Ovary (tissue), 9 donors: ENCODE data around the gene PLEKHH2. TPM values are rescaled to one million over a fixed set of nuclear protein-coding genes. Genes with fewer than 3 reads are reported as not detected.

Experiments
- DNase-seq, 5 donors: peaks; one replicate each; pipeline ENCODE4 v3.0.0-alpha.2; 2019 to 2020
- H3K27ac ChIP-seq, 2 donors: fragments of 200-600 bp; one replicate each; pipeline versions ENCODE4 v1.5.1 to v1.8.0; 2019 to 2022
- H3K27me3 ChIP-seq: fragments of 200-600 bp; one replicate; pipeline ENCODE4 v1.8.0; 2022
- H3K36me3 ChIP-seq: fragments of 200-600 bp; sonication (generic); one replicate; pipeline ENCODE4 v1.5.1; 2019
- H3K4me1 ChIP-seq: one replicate; pipeline ENCODE4 v1.8.1; 2013; ENCODE audit warnings: mild to moderate bottlenecking, moderate library complexity; ENCODE audit not compliant: insufficient read depth
- H3K4me3 ChIP-seq: fragments of 200-600 bp; sonication (generic); one replicate; pipeline ENCODE4 v1.5.1; 2017
- H3K9me3 ChIP-seq, 2 donors: fragments of 200-600 bp in 1 of 2; sonication (generic) in 1 of 2; one replicate each; pipeline versions ENCODE4 v1.5.1 to v1.8.1; 2013 to 2019; ENCODE audit warnings: mild to moderate bottlenecking in 1 of 2, moderate library complexity in 1 of 2
- CTCF ChIP-seq, 3 donors: fragments of 450-650 bp in 2 of 3; fragments of 200-600 bp in 1 of 3; IDR thresholded peaks; one replicate each; pipeline versions ENCODE4 v1.5.1 to v1.8.0; 2016 to 2022; ENCODE audit warnings: antibody characterized with exemption in 3 of 3, mild to moderate bottlenecking in 1 of 3
- EP300 ChIP-seq: sonication (generic); formaldehyde crosslinking; IDR thresholded peaks from one replicate; pipeline ENCODE4 v1.6.1; 2017; ENCODE audit warnings: antibody characterized with exemption
- POLR2A ChIP-seq: fragments of 450-650 bp; IDR thresholded peaks from one replicate; pipeline ENCODE4 v1.6.1; 2017; ENCODE audit warnings: antibody characterized with exemption, mild to moderate bottlenecking, moderate library complexity
- WGBS, 3 donors: extraction: QIAGEN DNeasy Blood & Tissue Kit in 1 of 3; methylation state at CpG; one replicate each; pipeline versions ENCODE4 v1.1.5 to v1.1.7; 2013 to 2017; 5-methylcytosine and 5-hydroxymethylcytosine counted together
- intact Hi-C, 4 donors: fragments of 100-400 bp; cut with DNase I; formaldehyde crosslinking; loops; one replicate each; pipeline versions ENCODE4 v1.11.0 to v1.15.1; 2022 to 2023
- polyA plus RNA-seq, 2 donors: library from polyadenylated mRNA; stranded (reverse); fragments of 200-250 nt in 1 of 2; fragments of 350-450 nt in 1 of 2; fragmentation: Illumina TruSeq in 1 of 2; extraction: RNeasy Lipid Tissue Mini Kit (QIAGEN cat#74804) in 1 of 2; gene quantifications; one replicate each; pipeline ENCODE4 v1.2.3, GENCODE V29; 2013 to 2014
- total RNA-seq, 7 donors: library from RNA; depleted of rRNA in 2 of 7; stranded (reverse); fragments of >200 nt in 2 of 7; fragmentation: NEBNext Ultra II Directional in 3 of 7; extraction: Animal tissue kit (Norgen Biotek cat#: 25700) in 3 of 7; gene quantifications; one replicate each; pipeline versions ENCODE4 v1.1.0 to v1.2.4, GENCODE V29; 2016 to 2023
- donor health status: DM: no; HTN: no; CAD: no; lungs with moderate emphysema.
- donor health status: DM: no; HTN: no; CAD: no.
- donor health status: Bipolar disorder and iron deficiency.
- donor health status: DM: yes; HTN: yes; CAD: no.
- donor health status: DM: no; HTN: no; CAD: no.
- donor health status: DM: yes; HTN: yes; CAD: no.

The PLEKHH2 gene
- total and polyA plus RNA-seq, 9 donors: 15.8 to 66.5 (median 37.2) TPM

GRCh38 chr2:43699761-43700160, 62.7 kb downstream of the PLEKHH2 start:
- Histone ChIP-seq H3K36me3 (no peaks in the 10 kb centered on the region), H3K4me3 (no peak overlapping the region), H3K27ac (no peak overlapping the region), H3K4me1 (peaks cover 3% of the 10 kb centered on the region), H3K27me3 (no peaks in the 10 kb centered on the region), H3K9me3 (no peaks in the 10 kb centered on the region)
- intact Hi-C loops: loop anchor here in 1 of 4 donors (10.0 kb wide), 1 partner anchor 455 kb away; no protein-coding TSS in a partner anchor
- 74 to 89% (median 81%) methylated on average over 3 of the region's 3 CpGs for WGBS, 3 donors
- no peak for DNase-seq
- TF ChIP-seq CTCF (IDR thresholded peaks at IDR 0.05): no peak
- TF ChIP-seq POLR2A: no peak
- TF ChIP-seq EP300: no peak

- intact Hi-C loops: loop anchor here in 1 of 4 donors (1.0 to 10.0 kb wide), 2 partner anchors 24 to 456 kb away; no protein-coding TSS in a partner anchor
- Histone ChIP-seq H3K36me3 (no peaks in the 10 kb centered on the region), H3K9me3 (no peaks in the 10 kb centered on the region), H3K27me3 (no peaks in the 10 kb centered on the region), H3K4me3 (no peak overlapping the region), H3K4me1 (peaks cover 3% of the 10 kb centered on the region), H3K27ac (no peak overlapping the region)
- no peak for DNase-seq
- no peak for TF ChIP-seq CTCF (IDR thresholded peaks at IDR 0.05)
- no peak for TF ChIP-seq POLR2A
- TF ChIP-seq EP300: no peak
These were observed 64.1 kb downstream of the PLEKHH2 start for GRCh38 chr2:43701111-43701510.

DNA sequence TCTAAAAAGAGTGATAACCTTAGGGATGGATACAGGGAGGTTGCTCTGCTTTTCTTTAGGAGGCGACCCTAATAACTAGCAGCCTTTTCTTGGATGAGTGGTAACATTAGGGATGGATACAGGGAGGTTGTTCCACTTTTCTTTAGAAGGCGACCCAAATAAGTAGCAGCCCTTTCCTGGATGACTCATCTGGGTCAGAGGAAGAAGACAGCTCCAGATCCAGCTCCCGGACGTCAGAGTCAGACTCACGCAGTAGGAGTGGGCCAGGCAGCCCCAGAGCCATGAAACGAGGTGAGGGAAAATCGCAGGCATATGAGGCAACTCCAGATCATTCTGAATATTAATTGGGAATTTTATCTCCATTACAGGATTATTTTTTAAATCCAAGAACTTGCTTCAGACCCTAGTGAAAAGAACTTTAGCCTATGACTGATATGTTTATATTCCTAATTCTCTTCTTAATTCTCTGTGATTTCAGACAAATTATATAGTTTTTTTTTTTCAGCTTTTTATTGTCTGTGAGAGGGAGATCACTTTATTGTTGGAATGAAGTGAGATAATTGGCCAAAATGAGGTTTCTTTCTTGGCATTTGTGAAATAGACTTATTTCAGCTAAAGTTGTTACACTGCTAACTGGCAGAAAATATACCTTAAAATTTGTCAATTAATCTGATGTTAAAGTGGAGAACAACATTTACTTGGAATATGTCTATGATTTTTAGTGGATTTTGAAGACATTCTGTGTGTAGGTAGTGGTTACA, 70.4 kb downstream of the PLEKHH2 start:
- peak in 4 of 5 donors; percentile 43 to 72 (median 46) for DNase-seq
- no peaks in the 10 kb centered on the region for H3K9me3 ChIP-seq
- H3K4me3 ChIP-seq: no peak overlapping the region
- no peak overlapping the region for H3K27ac ChIP-seq
- WGBS, 3 donors: 35 to 43% (median 38%) methylated on average over 7 of the region's 7 CpGs
- no peaks in the 10 kb centered on the region for H3K27me3 ChIP-seq
- no peaks in the 10 kb centered on the region for H3K4me1 ChIP-seq
- TF ChIP-seq CTCF (IDR thresholded peaks at IDR 0.05): no peak
- TF ChIP-seq EP300: no peak
- no peak for TF ChIP-seq POLR2A
- H3K36me3 ChIP-seq: no peaks in the 10 kb centered on the region
- intact Hi-C loops: loop anchor here in 1 of 4 donors (10.0 kb wide), 1 partner anchor 463 kb away; no protein-coding TSS in a partner anchor

- 69 to 74% (median 71%) methylated on average over 6 of the region's 6 CpGs for WGBS, 3 donors
- H3K27ac ChIP-seq: no peak overlapping the region
- intact Hi-C loops: loop anchor here in 1 of 4 donors (10.0 kb wide), 1 partner anchor 463 kb away; no protein-coding TSS in a partner anchor
- no peaks in the 10 kb centered on the region for H3K36me3 ChIP-seq
- H3K4me1 ChIP-seq: no peaks in the 10 kb centered on the region
- DNase-seq: no peak
- TF ChIP-seq EP300 (no peak), CTCF (IDR thresholded peaks at IDR 0.05) (no peak), POLR2A (no peak)
- no peak overlapping the region for H3K4me3 ChIP-seq
- no peaks in the 10 kb centered on the region for H3K27me3 ChIP-seq
- H3K9me3 ChIP-seq: no peaks in the 10 kb centered on the region
These were observed 71.1 kb downstream of the PLEKHH2 start for GRCh38 chr2:43708178-43708577.
